Neutrophil (primary cell): ENCODE data around the gene OOSP3.
"Not testable (repeated sequence)": the region's sequence is repeated elsewhere in the genome, so short reads cannot be mapped to it uniquely, and the experiment has no call there.

Experiments
- H3K27ac ChIP-seq: fragments of 200-600 bp; sonication (generic); 2 replicates; pipeline ENCODE4 v1.5.1; 2016; ENCODE audit warnings: mild to moderate bottlenecking, moderate library complexity
- H3K27me3 ChIP-seq: fragments of 200-600 bp; sonication (generic); 2 replicates; pipeline ENCODE4 v1.6.0; 2016; ENCODE audit warnings: mild to moderate bottlenecking
- H3K36me3 ChIP-seq: fragments of 200-600 bp; sonication (generic); 2 replicates; pipeline ENCODE4 v1.5.1; 2017
- H3K4me1 ChIP-seq, 2 experiments: fragments of 200-600 bp in 1 of 2; sonication (generic) in 1 of 2; 1 replicate in 1 of 2; 2 replicates in 1 of 2; pipeline versions ENCODE4 v1.5.1 to v1.6.1; 2013 to 2016; ENCODE audit warnings: low read depth in 1 of 2, low read length in 1 of 2, mild to moderate bottlenecking in 1 of 2, moderate library complexity in 1 of 2; ENCODE audit not compliant: control insufficient read depth in 1 of 2, insufficient read depth in 1 of 2
- H3K4me3 ChIP-seq, 2 experiments: fragments of 200-600 bp in 1 of 2; sonication (generic) in 1 of 2; 1 replicate in 1 of 2; 2 replicates in 1 of 2; pipeline ENCODE4 v1.5.1; 2013 to 2016; ENCODE audit warnings: low read depth in 1 of 2, low read length in 1 of 2, mild to moderate bottlenecking in 1 of 2, moderate library complexity in 1 of 2
- H3K9me3 ChIP-seq: fragments of 200-600 bp; sonication (generic); 2 replicates; pipeline ENCODE4 v1.5.1; 2016
- TF ChIP-seq, protein P1 (sequence below): fragments of 200-600 bp; sonication (generic); IDR thresholded peaks from 2 replicates; pipeline ENCODE4 v1.5.1; 2016; ENCODE audit warnings: antibody characterized with exemption

The OOSP3 gene

GRCh38 chr11:59901306-59901705 is 22.7 kb downstream of the OOSP3 start:
- Histone ChIP-seq H3K9me3 (no peaks in the 10 kb centered on the region), H3K27ac (no peak overlapping the region), H3K27me3 (no peaks in the 10 kb centered on the region), H3K36me3 (no peaks in the 10 kb centered on the region), H3K4me3 (no peak overlapping the region), H3K4me1 (peaks cover 0 to 3% of the 10 kb centered on the region in 2 experiments)
- TF ChIP-seq, protein P1, sequence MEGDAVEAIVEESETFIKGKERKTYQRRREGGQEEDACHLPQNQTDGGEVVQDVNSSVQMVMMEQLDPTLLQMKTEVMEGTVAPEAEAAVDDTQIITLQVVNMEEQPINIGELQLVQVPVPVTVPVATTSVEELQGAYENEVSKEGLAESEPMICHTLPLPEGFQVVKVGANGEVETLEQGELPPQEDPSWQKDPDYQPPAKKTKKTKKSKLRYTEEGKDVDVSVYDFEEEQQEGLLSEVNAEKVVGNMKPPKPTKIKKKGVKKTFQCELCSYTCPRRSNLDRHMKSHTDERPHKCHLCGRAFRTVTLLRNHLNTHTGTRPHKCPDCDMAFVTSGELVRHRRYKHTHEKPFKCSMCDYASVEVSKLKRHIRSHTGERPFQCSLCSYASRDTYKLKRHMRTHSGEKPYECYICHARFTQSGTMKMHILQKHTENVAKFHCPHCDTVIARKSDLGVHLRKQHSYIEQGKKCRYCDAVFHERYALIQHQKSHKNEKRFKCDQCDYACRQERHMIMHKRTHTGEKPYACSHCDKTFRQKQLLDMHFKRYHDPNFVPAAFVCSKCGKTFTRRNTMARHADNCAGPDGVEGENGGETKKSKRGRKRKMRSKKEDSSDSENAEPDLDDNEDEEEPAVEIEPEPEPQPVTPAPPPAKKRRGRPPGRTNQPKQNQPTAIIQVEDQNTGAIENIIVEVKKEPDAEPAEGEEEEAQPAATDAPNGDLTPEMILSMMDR = no peak

GRCh38 chr11:59903569-59903968 is 25.0 kb downstream of the OOSP3 start:
- not testable (repeated sequence) for H3K4me1 ChIP-seq, H3K9me3 ChIP-seq, H3K27ac ChIP-seq, H3K36me3 ChIP-seq, H3K27me3 ChIP-seq, H3K4me3 ChIP-seq

GRCh38 chr11:59918480-59918879 is 39.9 kb downstream of the OOSP3 start:
- Histone ChIP-seq H3K4me3 (no peak overlapping the region), H3K27ac (no peak overlapping the region)

DNA sequence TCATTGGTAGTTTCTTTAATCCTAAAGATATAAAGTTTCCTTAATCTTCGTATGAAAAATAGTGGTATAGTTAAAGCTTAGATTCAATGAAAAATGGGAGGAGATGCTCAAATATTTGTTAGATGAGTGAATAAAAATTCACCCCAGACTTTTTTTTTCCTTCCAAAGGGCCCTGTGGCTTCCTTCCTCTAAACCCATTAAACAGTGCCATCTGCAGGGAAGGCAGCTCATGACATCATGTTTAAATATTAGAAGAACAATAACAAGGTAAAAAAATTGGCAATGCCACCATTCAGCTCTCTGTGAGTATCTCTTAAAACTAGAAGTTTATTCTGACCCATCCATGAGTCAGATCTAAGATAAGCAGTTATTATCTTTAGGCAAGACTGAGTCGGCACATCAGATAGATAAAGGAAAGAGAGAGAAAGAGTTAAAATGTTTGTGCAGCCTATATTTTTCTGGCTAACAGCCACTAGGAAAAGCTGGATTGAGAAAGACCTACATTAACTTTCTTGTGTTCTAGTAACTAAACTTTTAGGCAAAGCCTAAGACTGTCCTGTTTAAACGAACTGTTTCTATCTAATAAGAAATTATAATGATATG is 40.5 kb downstream of the OOSP3 start:
- no peaks in the 10 kb centered on the region for H3K36me3 ChIP-seq
- H3K27ac ChIP-seq = no peak overlapping the region
- peaks cover 29% of the 10 kb centered on the region for H3K9me3 ChIP-seq
- TF ChIP-seq, protein P1 = peak; percentile 52
- H3K4me1 ChIP-seq = peaks cover 5 to 7% of the 10 kb centered on the region in 2 experiments
- H3K4me3 ChIP-seq = no peak overlapping the region
- no peaks in the 10 kb centered on the region for H3K27me3 ChIP-seq

More at GRCh38 chr11:59918480-59918879, 39.9 kb downstream of the OOSP3 start:
- Histone ChIP-seq H3K27me3 (no peaks in the 10 kb centered on the region), H3K36me3 (no peaks in the 10 kb centered on the region), H3K9me3 (peaks cover 23% of the 10 kb centered on the region), H3K4me1 (peaks cover 5 to 7% of the 10 kb centered on the region in 2 experiments)
- TF ChIP-seq, protein P1 = no peak

GRCh38 chr11:59923813-59924212 is 45.2 kb downstream of the OOSP3 start:
- H3K27ac ChIP-seq = no peak overlapping the region
- no peaks in the 10 kb centered on the region for H3K4me1 ChIP-seq
- peaks cover 56% of the 10 kb centered on the region for H3K9me3 ChIP-seq
- no peaks in the 10 kb centered on the region for H3K27me3 ChIP-seq
- TF ChIP-seq, protein P1 = no peak
- no peaks in the 10 kb centered on the region for H3K36me3 ChIP-seq
- no peak overlapping the region for H3K4me3 ChIP-seq

DNA sequence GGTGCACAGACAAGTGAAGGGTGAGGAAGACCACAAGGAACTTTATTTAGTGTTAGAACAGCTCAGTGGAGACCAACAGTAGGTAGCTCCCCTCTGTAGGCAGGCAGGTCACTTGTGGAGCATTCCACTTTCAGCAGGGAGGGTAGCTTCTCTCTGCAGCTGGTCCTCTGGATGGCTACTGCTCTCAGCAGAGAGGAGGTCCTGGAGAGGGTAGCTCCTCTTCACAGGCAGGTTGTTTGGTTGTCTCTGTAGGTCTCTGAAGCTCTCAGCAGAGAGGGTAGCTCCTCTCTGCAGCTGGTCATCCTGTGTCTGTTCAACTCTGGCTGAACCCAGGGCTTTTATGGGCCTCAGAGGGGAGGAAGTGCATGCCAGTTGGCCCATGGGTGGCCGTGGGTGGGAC is 53.1 kb downstream of the OOSP3 start:
- Histone ChIP-seq H3K4me1 (no peaks in the 10 kb centered on the region), H3K4me3 (no peak overlapping the region), H3K27ac (no peak overlapping the region), H3K27me3 (no peaks in the 10 kb centered on the region), H3K36me3 (no peaks in the 10 kb centered on the region), H3K9me3 (peaks cover 24% of the 10 kb centered on the region)
- TF ChIP-seq, protein P1 = no peak
